ENCODE data around the gene FOXI1.
"Not testable (repeated sequence)": the region's sequence is repeated elsewhere in the genome, so short reads cannot be mapped to it uniquely, and the experiment has no call there.

FOXI1 gene

DNA sequence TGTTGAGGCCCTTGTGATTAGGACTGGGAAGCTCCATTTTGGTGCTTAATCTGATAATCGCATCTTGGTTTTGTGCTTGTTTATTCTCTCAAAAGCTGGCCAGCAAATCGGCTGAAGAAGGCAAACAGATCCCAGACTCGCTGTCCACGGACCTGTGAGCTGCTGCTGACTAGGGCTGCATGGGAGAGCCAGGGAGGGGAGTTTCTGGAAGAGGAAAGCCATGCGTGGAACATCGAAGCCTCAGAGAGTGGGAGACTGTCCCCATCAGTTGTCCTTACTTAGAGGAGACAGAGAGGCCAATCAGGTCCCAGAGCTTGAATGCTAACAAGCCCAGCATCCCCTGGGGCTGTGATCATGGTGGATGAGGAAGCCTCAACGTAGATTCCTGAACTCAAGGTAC is 23.0 kb upstream of the FOXI1 start:
- TF ChIP-seq, protein P1, sequence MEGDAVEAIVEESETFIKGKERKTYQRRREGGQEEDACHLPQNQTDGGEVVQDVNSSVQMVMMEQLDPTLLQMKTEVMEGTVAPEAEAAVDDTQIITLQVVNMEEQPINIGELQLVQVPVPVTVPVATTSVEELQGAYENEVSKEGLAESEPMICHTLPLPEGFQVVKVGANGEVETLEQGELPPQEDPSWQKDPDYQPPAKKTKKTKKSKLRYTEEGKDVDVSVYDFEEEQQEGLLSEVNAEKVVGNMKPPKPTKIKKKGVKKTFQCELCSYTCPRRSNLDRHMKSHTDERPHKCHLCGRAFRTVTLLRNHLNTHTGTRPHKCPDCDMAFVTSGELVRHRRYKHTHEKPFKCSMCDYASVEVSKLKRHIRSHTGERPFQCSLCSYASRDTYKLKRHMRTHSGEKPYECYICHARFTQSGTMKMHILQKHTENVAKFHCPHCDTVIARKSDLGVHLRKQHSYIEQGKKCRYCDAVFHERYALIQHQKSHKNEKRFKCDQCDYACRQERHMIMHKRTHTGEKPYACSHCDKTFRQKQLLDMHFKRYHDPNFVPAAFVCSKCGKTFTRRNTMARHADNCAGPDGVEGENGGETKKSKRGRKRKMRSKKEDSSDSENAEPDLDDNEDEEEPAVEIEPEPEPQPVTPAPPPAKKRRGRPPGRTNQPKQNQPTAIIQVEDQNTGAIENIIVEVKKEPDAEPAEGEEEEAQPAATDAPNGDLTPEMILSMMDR (IDR thresholded peaks at IDR 0.05; ENCODE audit: low read depth, low read length, missing control alignments) = no peak
- no peak for DNase-seq (ENCODE audit: low read depth)
- H3K4me3 ChIP-seq (ENCODE audit: low read depth, low read length) = no peak overlapping the region
- in situ Hi-C loops (cut with HindIII; ENCODE audit: low sequenced_read_pairs) = no loop called here

DNA sequence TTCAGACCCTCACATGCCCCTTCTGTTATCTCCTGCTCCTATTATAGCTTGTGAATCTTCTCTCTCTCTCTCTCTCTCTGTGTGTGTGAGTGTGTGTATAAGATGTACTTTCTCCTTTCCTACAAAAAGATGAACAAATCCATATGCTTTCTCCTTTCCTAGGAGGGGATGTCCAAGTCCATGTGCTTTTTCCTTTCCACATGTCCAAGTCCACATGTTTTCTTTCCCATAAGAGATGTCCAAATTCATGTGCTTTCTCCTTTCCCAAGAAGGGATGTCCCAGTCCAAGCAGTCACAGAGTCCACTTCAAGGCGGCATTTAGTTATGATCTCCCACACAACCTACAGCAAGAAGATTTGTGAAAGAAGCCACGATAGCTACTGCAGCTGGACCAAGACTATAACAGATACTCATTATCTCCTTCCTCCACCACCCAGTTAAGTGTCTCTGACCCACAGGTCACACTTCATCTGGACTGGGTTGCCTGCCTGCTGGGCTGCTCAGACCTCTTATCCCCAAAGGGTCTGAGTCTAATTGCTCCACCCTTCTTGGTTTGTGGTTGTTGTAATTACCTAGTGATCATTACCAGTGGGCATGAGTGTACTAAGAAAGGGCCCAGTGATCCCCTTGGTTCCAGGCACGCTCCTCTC is 18.4 kb upstream of the FOXI1 start:
- in situ Hi-C loops (cut with HindIII; ENCODE audit: low sequenced_read_pairs) = no loop called here
- no peak overlapping the region for H3K4me3 ChIP-seq (ENCODE audit: low read depth, low read length)
- no peak for DNase-seq (ENCODE audit: low read depth)
- TF ChIP-seq, protein P1 (IDR thresholded peaks at IDR 0.05; ENCODE audit: low read depth, low read length, missing control alignments) = no peak

GRCh38 chr5:170092455-170093101 is 13.1 kb upstream of the FOXI1 start:
- no peak overlapping the region for H3K4me3 ChIP-seq (ENCODE audit: low read depth, low read length)
- in situ Hi-C loops (cut with HindIII; ENCODE audit: low sequenced_read_pairs) = no loop called here
- TF ChIP-seq, protein P1 (IDR thresholded peaks at IDR 0.05; ENCODE audit: low read depth, low read length, missing control alignments) = no peak
- DNase-seq (ENCODE audit: low read depth) = no peak

DNA sequence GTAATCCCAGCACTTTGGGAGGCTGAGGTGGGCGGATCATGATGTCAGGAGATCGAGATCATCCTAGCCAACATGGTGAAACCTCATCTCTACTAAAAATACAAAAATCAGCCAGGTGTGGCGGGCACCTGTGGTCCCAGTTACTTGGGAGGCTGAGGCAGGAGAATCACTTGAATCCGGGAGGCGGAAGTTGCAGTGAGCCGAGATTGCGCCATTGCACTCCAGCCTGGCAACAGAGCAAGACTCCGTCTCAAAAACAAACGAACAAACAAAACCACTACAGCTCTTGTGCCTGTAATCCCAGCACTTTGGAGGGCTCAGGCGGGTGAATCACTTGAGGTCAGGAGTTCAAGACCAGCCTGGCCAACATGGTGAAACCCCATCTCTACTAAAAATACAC is 11.4 kb upstream of the FOXI1 start:
- H3K4me3 ChIP-seq (ENCODE audit: low read depth, low read length); DNase-seq (ENCODE audit: low read depth); in situ Hi-C loops (cut with HindIII; ENCODE audit: low sequenced_read_pairs): not testable (repeated sequence)

DNA sequence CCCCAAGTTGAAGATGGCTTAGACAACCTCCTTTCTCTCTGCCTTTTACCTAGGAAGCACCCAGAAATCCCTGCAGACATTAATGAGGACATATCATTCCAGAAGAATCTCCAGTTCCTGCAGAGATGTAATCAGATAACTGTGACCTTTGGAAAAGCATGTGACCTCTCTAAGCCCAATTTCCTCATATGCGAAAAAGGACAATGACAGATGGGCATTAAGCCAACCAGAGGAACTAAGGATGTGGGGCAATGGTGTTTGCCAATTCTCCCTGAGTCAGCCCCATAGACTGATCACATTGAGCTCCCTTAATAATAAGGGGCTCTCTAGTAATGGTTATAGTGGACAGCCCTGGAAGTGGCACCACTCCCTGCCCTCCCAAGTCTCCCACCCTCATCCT is 10.1 kb upstream of the FOXI1 start:
- DNase-seq (ENCODE audit: low read depth) = no peak
- in situ Hi-C loops (cut with HindIII; ENCODE audit: low sequenced_read_pairs) = no loop called here
- no peak overlapping the region for H3K4me3 ChIP-seq (ENCODE audit: low read depth, low read length)
- TF ChIP-seq, protein P1 (IDR thresholded peaks at IDR 0.05; ENCODE audit: low read depth, low read length, missing control alignments) = no peak

DNA sequence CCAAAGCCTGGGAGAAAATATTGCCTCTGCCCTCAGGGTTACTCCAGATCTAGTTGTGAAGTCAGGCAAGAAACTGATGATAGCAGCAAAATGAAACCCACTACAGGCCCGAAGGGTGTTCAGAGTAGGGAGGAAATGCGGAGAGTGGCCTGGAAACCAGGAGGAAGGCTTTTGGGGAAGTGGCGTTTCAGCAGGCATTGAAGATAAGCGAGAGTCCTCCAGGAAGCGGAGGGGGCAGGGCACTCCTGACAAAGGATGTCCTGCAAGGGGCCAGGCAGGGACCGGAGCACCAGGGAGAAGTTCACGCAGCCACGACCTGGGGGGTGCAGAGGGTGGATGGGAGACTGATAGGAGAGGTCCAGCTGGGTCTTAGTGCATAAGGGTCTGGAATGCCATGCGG is 7.8 kb upstream of the FOXI1 start:
- DNase-seq (ENCODE audit: low read depth) = no peak
- in situ Hi-C loops (cut with HindIII; ENCODE audit: low sequenced_read_pairs) = no loop called here
- no peak overlapping the region for H3K4me3 ChIP-seq (ENCODE audit: low read depth, low read length)
- TF ChIP-seq, protein P1 (IDR thresholded peaks at IDR 0.05; ENCODE audit: low read depth, low read length, missing control alignments) = no peak

Measured in astrocyte of the cerebellum (primary cell).